ENCODE measurements around the gene GPA33. TPM values are rescaled to one million over a fixed set of nuclear protein-coding genes. Genes with fewer than 3 reads are reported as not detected.

GPA33 gene, protein sequence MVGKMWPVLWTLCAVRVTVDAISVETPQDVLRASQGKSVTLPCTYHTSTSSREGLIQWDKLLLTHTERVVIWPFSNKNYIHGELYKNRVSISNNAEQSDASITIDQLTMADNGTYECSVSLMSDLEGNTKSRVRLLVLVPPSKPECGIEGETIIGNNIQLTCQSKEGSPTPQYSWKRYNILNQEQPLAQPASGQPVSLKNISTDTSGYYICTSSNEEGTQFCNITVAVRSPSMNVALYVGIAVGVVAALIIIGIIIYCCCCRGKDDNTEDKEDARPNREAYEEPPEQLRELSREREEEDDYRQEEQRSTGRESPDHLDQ
- total RNA-seq (2014; rRNA removed; shearing (Covaris generic)) = not detected in 2 replicates
- not detected in 2 replicates for total RNA-seq (2022)
- Bru-seq, nascent RNA = percentile 8 among the genes with signal in this experiment
- percentile 4 among the genes with signal in this experiment for BruChase-seq, experiment 1, labeled RNA remaining after a 6-hour chase
- BruChase-seq, experiment 2, labeled RNA remaining after a 2-hour chase = percentile 4 among the genes with signal in this experiment
- long read RNA-seq = 0 reads

DNA sequence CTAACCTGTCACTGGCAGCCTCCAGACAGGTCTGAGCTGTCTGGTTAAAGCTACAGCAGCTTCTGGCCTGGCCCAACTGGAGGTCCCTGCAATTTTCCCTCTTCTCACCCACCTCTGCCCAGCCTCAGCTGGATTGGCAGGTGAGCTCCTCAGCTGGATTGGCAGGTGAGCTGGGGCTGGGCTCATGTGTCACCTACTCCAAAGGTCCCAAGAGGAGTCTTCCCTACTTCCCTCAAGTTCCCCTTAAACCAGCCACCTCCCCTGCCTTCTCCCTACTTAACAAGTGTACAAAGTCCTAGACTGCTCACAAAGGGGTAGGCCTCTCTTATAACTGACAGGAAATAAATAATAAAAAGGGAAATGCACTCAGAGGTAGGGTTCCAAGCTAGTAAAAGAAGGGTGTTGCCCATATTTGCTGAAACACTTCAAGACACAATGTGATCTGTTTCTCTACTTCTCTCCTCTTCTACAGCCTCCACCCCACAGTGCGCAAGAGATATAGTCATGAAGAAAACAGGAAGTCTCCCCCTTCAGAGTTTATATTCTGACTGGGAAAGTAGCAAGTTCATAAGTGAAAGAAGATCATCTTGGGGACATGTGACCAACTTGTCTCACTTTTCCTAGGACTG, at the start of gene GPA33:
GPA33 (minus strand) TSS at position 64 of the 629 bp plus-strand sequence. CDS start 90 bp downstream, outside the sequence.
- BruUV-seq (replicated peaks) = no TSS peak
- ChIA-PET CTCF (ENCODE audit: unreplicated experiment) (no interaction called here), POLR2A (no interaction called here)
- Histone ChIP-seq H3K4me3 (ENCODE audit: low read depth, low read length, poor library complexity, severe bottlenecking) (no peak within 1 kb of the TSS), H3K79me2 (ENCODE audit: insufficient read depth, low read depth, low read length) (no peaks in the 10 kb centered on the region), H4K20me1 (ENCODE audit: insufficient read depth, low read length) (no peaks in the 10 kb centered on the region), H3K4me2 (ENCODE audit: low read length) (no peak within 1 kb of the TSS), H2AFZ (ENCODE audit: low read length) (peak within 1 kb of the TSS; percentile 60), H3K27ac (ENCODE audit: low read depth, low read length, poor library complexity, severe bottlenecking) (no peak within 1 kb of the TSS), H3K36me3 (ENCODE audit: insufficient read depth, low read length) (no peaks in the 10 kb centered on the region), H3K9me3 (ENCODE audit: low read length) (no peaks in the 10 kb centered on the region), H3K4me1 (ENCODE audit: insufficient read depth, low read length, poor library complexity, severe bottlenecking) (peaks cover 8% of the 10 kb centered on the region), H3K9me2 (ENCODE audit: insufficient read depth, low read length) (no peaks in the 10 kb centered on the region)
- TF ChIP-seq CTCF (conservative IDR thresholded peaks at IDR 0.05; ENCODE audit: low read length) (no peak), EZH2phosphoT487 (IDR thresholded peaks at IDR 0.05; ENCODE audit: borderline replicate concordance, low read depth, low read length) (no peak)
- intact Hi-C loops (cut with micrococcal nuclease; ENCODE audit: unreplicated experiment) = no loop called here
- peak; percentile 23 for DNase-seq (ENCODE audit: low spot score)

- Histone ChIP-seq H3K4me2 (ENCODE audit: low read length) (no peak overlapping the region), H3K9me2 (ENCODE audit: insufficient read depth, low read length) (no peaks in the 10 kb centered on the region), H3K79me2 (ENCODE audit: insufficient read depth, low read depth, low read length) (no peaks in the 10 kb centered on the region), H3K27ac (ENCODE audit: low read depth, low read length, poor library complexity, severe bottlenecking) (no peak overlapping the region), H2AFZ (ENCODE audit: low read length) (no peak overlapping the region), H3K4me3 (ENCODE audit: low read depth, low read length, poor library complexity, severe bottlenecking) (no peak overlapping the region), H3K9me3 (ENCODE audit: low read length) (no peaks in the 10 kb centered on the region), H4K20me1 (ENCODE audit: insufficient read depth, low read length) (no peaks in the 10 kb centered on the region), H3K36me3 (ENCODE audit: insufficient read depth, low read length) (no peaks in the 10 kb centered on the region), H3K4me1 (ENCODE audit: insufficient read depth, low read length, poor library complexity, severe bottlenecking) (peaks cover 5% of the 10 kb centered on the region)
- no peak for DNase-seq (ENCODE audit: low spot score)
- BruUV-seq (replicated peaks) = no TSS peak
- POLR2A ChIA-PET = interaction anchor here (1.0 to 1.1 kb wide), 2 partner anchors 10 to 16 kb away, joined by 3 to 4 read pairs; no protein-coding TSS in a partner anchor
- CTCF ChIA-PET (ENCODE audit: unreplicated experiment) = no interaction called here
- no peak for TF ChIP-seq EZH2phosphoT487 (IDR thresholded peaks at IDR 0.05; ENCODE audit: borderline replicate concordance, low read depth, low read length)
- TF ChIP-seq CTCF (conservative IDR thresholded peaks at IDR 0.05; ENCODE audit: low read length) = no peak
- intact Hi-C loops (cut with micrococcal nuclease; ENCODE audit: unreplicated experiment) = no loop called here
These were observed 48.5 kb upstream of the GPA33 start for GRCh38 chr1:167138703-167139102.
